OCI-LY7 (cell line): ENCODE data around the gene MEF2C. TPM values are rescaled to one million over a fixed set of nuclear protein-coding genes. Genes with fewer than 3 reads are reported as not detected.

Experiments
- BruUV-seq: library from RNA; stranded (reverse); fragments of 400-500 nt; replicated peaks from 2 replicates; lab custom pipeline; 2021; lab: Mats Ljungman, UMichigan
- CTCF ChIA-PET: fragments of 300-600 bp; sonication (Branson Sonifier 250); formaldehyde crosslinking; loops from one replicate; lab custom pipeline; 2022; ENCODE audit warnings: antibody characterized with exemption; ENCODE audit not compliant: unreplicated experiment; lab: Charles Lee
- POLR2A ChIA-PET: fragments of 300-600 bp; sonication (Branson Sonifier 250); formaldehyde crosslinking; loops from one replicate; lab custom pipeline; 2022; ENCODE audit warnings: antibody characterized with exemption; lab: Charles Lee
- DNase-seq: peaks from one replicate; pipeline ENCODE4 v3.0.0-alpha.2; 2015; ENCODE audit warnings: low spot score
- H2AFZ ChIP-seq: fragments of 200-600 bp; sonication (generic), shearing (Covaris generic); 2 replicates; pipeline ENCODE4 v1.6.1; 2014; ENCODE audit warnings: mild to moderate bottlenecking, antibody characterized with exemption, low read length, moderate library complexity
- H3K27ac ChIP-seq: fragments of 200-600 bp; sonication (generic); 2 replicates; pipeline ENCODE4 v1.5.1; 2014; ENCODE audit warnings: mixed run types, low read depth, mild to moderate bottlenecking, moderate library complexity, low read length, inconsistent platforms; ENCODE audit not compliant: poor library complexity, severe bottlenecking
- H3K36me3 ChIP-seq: fragments of 200-600 bp; sonication (generic); 2 replicates; pipeline ENCODE4 v1.6.1; 2014; ENCODE audit warnings: mild to moderate bottlenecking, antibody characterized with exemption, low read length, moderate library complexity, mixed read lengths; ENCODE audit not compliant: insufficient read depth
- H3K4me1 ChIP-seq: fragments of 200-600 bp; sonication (generic); 2 replicates; pipeline ENCODE4 v1.5.1; 2014; ENCODE audit warnings: mild to moderate bottlenecking, low read length; ENCODE audit not compliant: insufficient read depth, poor library complexity, severe bottlenecking
- H3K4me2 ChIP-seq: fragments of 200-600 bp; sonication (generic); 2 replicates; pipeline ENCODE4 v1.6.1; 2014; ENCODE audit warnings: mild to moderate bottlenecking, low read length
- H3K4me3 ChIP-seq: fragments of 200-600 bp; sonication (generic); 2 replicates; pipeline ENCODE4 v1.5.1; 2014; ENCODE audit warnings: mild to moderate bottlenecking, low read depth, low read length; ENCODE audit not compliant: poor library complexity, severe bottlenecking
- H3K79me2 ChIP-seq: fragments of 200-600 bp; sonication (generic); 2 replicates; pipeline ENCODE4 v1.6.1; 2016; ENCODE audit warnings: low read depth, mild to moderate bottlenecking, low read length, moderate library complexity, mixed read lengths; ENCODE audit not compliant: insufficient read depth
- H3K9me2 ChIP-seq: fragments of 200-600 bp; sonication (generic); 2 replicates; pipeline ENCODE4 v1.6.1; 2016; ENCODE audit warnings: mild to moderate bottlenecking, low read length, mixed read lengths; ENCODE audit not compliant: insufficient read depth
- H3K9me3 ChIP-seq: fragments of 200-600 bp; sonication (generic); 2 replicates; pipeline ENCODE4 v1.6.1; 2014; ENCODE audit warnings: mild to moderate bottlenecking, mixed run types, low read length, mixed read lengths
- H4K20me1 ChIP-seq: fragments of 200-600 bp; sonication (generic); 2 replicates; pipeline ENCODE4 v1.6.1; 2014; ENCODE audit warnings: mild to moderate bottlenecking, antibody characterized with exemption, low read length, moderate library complexity, mixed read lengths; ENCODE audit not compliant: insufficient read depth
- EZH2phosphoT487 ChIP-seq: fragments of 200-600 bp; sonication (generic); IDR thresholded peaks from 2 replicates; pipeline ENCODE4 v1.6.1; 2018; ENCODE audit warnings: low read depth, borderline replicate concordance, mild to moderate bottlenecking, mixed run types, antibody characterized with exemption, low read length, moderate library complexity, mixed read lengths
- intact Hi-C: fragments of 100-400 bp; cut with micrococcal nuclease; formaldehyde crosslinking; loops from one replicate; pipeline ENCODE4 v1.10.0; 2022; ENCODE audit not compliant: unreplicated experiment
- total RNA-seq, 2 experiments: library from RNA; depleted of rRNA in 1 of 2; stranded (reverse); fragments of >200 nt in 1 of 2; shearing (Covaris generic) in 1 of 2; gene quantifications; 2 replicates each; pipeline ENCODE4 v1.2.3, GENCODE V29; 2014 to 2022
- TF ChIP-seq, protein P1 (sequence below): fragments of 200-600 bp; sonication (generic); conservative IDR thresholded peaks from 2 replicates; pipeline ENCODE4 v1.5.1; 2014; ENCODE audit warnings: mild to moderate bottlenecking, antibody characterized with exemption, low read length, moderate library complexity, mixed read lengths

MEF2C gene
- total RNA-seq, 2 experiments from 2014 or later: 5.5 to 57.6 TPM

DNA sequence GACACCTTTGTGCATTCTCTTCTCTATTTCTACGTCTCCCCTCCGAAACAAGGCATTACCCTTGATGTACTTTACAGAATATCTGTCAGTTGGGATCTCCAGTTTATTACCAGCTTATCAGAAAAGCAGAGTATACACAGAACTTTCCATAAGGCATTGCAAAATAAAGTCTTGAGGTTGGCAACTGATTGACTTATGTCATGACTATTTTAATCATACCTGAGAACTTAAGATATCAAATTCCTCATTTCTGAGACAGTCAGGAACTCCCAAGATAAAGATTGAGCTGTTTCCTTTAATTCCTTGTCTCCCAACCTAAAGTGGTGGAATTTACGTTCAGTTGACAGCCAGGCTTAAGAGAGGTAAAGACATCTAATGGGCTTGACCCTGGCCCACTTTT, 110.9 kb downstream of the MEF2C start:
- no peak overlapping the region for H2AFZ ChIP-seq
- ChIA-PET CTCF (no interaction called here), POLR2A (interaction anchor here (1.4 kb wide), 1 partner anchor 18 kb away, joined by 3 read pairs; no protein-coding TSS in a partner anchor)
- H3K9me2 ChIP-seq: no peaks in the 10 kb centered on the region
- no TSS peak for BruUV-seq
- H3K27ac ChIP-seq: no peak overlapping the region
- intact Hi-C loops: no loop called here
- TF ChIP-seq, protein P1, sequence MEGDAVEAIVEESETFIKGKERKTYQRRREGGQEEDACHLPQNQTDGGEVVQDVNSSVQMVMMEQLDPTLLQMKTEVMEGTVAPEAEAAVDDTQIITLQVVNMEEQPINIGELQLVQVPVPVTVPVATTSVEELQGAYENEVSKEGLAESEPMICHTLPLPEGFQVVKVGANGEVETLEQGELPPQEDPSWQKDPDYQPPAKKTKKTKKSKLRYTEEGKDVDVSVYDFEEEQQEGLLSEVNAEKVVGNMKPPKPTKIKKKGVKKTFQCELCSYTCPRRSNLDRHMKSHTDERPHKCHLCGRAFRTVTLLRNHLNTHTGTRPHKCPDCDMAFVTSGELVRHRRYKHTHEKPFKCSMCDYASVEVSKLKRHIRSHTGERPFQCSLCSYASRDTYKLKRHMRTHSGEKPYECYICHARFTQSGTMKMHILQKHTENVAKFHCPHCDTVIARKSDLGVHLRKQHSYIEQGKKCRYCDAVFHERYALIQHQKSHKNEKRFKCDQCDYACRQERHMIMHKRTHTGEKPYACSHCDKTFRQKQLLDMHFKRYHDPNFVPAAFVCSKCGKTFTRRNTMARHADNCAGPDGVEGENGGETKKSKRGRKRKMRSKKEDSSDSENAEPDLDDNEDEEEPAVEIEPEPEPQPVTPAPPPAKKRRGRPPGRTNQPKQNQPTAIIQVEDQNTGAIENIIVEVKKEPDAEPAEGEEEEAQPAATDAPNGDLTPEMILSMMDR: no peak
- no peak for TF ChIP-seq EZH2phosphoT487
- H3K4me3 ChIP-seq: no peak overlapping the region
- no peak for DNase-seq
- no peaks in the 10 kb centered on the region for H3K36me3 ChIP-seq
- H3K4me2 ChIP-seq: no peak overlapping the region
- no peaks in the 10 kb centered on the region for H3K79me2 ChIP-seq
- H3K9me3 ChIP-seq: no peaks in the 10 kb centered on the region
- no peaks in the 10 kb centered on the region for H3K4me1 ChIP-seq
- no peaks in the 10 kb centered on the region for H4K20me1 ChIP-seq

DNA sequence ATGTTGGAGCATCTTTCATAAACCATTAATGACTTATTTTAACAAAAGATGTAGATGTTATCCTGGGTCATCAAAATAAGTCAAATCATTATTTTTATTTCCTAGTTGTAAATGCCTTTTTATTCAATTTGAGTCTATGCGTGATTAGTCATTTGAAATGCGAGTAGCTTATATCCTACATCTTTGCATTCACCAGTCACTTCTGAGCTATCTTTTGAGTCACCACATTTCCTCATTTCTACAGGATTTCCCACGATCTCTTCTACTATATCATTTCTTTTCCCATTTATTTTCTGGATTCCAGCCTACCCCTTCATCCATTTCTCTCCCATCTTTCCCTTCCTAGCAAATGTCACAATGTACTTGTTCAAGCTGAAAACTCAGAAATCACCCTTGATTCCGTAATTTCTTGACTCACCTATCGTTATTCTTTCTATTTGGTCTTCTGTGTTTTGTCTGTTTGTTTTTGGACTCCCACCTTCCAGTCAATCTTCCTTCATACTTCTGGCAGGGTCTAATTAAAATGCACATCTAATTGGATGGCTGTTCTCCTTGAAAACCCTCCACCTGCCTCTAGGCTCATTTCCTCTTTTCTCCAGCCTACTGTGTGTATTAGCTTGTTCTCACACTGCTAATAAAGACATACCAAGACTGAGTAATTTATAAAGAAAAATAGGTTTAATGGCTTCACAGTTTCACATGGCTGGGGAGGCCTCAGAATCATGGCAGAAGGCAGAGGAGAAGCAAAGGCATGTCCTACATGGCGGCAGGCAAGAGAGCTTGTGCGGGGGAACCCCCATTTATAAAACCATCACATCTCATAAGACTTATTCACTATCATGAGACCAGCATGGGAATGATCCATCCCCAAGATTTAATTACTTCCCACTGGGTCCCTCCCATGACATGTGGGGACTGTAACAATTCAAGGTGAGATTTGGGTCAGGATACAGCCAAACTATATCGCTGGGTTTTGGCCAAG, 112.4 kb downstream of the MEF2C start:
- no peak overlapping the region for H3K4me3 ChIP-seq
- POLR2A ChIA-PET: interaction anchor here (1.0 to 1.2 kb wide), 2 partner anchors 9 to 35 kb away, joined by 3 read pairs; no protein-coding TSS in a partner anchor
- no peaks in the 10 kb centered on the region for H3K36me3 ChIP-seq
- no TSS peak for BruUV-seq
- no peak for DNase-seq
- no peaks in the 10 kb centered on the region for H3K9me3 ChIP-seq
- TF ChIP-seq, protein P1: no peak
- no peak for TF ChIP-seq EZH2phosphoT487
- intact Hi-C loops: no loop called here
- no peak overlapping the region for H3K27ac ChIP-seq
- no peaks in the 10 kb centered on the region for H4K20me1 ChIP-seq
- no peaks in the 10 kb centered on the region for H3K9me2 ChIP-seq
- H3K79me2 ChIP-seq: no peaks in the 10 kb centered on the region
- CTCF ChIA-PET: no interaction called here
- no peak overlapping the region for H2AFZ ChIP-seq
- no peaks in the 10 kb centered on the region for H3K4me1 ChIP-seq
- H3K4me2 ChIP-seq: no peak overlapping the region

DNA sequence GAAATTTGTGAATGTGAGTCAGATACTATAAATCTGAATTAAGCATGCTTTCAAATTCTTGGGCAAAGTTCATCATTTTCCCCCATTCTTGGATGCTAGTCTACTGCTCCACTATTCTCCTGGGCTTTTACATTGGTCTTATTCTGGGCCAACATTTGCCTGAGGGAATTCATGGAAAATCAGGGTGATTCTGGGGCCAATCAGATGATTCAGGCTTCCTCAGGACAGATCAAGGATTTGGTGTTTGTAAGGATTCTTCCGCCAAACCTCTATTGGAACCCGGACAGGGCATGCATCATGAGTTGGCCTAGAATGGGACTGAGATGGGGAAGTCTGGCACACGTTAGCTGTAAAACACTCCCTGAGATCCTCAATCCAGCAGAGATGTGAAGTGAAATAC, 113.8 kb downstream of the MEF2C start:
- Histone ChIP-seq H3K27ac (no peak overlapping the region), H3K9me3 (no peaks in the 10 kb centered on the region), H3K9me2 (no peaks in the 10 kb centered on the region), H3K4me1 (no peaks in the 10 kb centered on the region), H4K20me1 (no peaks in the 10 kb centered on the region), H3K4me3 (no peak overlapping the region), H3K4me2 (no peak overlapping the region), H3K36me3 (no peaks in the 10 kb centered on the region), H3K79me2 (no peaks in the 10 kb centered on the region), H2AFZ (no peak overlapping the region)
- no peak for DNase-seq
- CTCF ChIA-PET: no interaction called here
- POLR2A ChIA-PET: interaction anchor here (1.0 kb wide), 1 partner anchor 16 kb away, joined by 3 read pairs; no protein-coding TSS in a partner anchor
- no TSS peak for BruUV-seq
- intact Hi-C loops: no loop called here
- TF ChIP-seq EZH2phosphoT487: no peak
- TF ChIP-seq, protein P1: no peak
